GM19463 (cell line): ENCODE data around the gene CHST4.
"Not testable (repeated sequence)": the region's sequence is repeated elsewhere in the genome, so short reads cannot be mapped to it uniquely, and the experiment has no call there.

ENCODE experiments used
- ATAC-seq: cut with Tn5 transposase; IDR thresholded peaks from one replicate; pipeline ENCODE4 v1.9.1; 2021; ENCODE audit warnings: mild to moderate bottlenecking, moderate library complexity; ENCODE audit not compliant: unreplicated experiment

CHST4 gene

GRCh38 chr16:71569621-71570020 is 43.4 kb downstream of the CHST4 start:
- ATAC-seq, result no peak

DNA sequence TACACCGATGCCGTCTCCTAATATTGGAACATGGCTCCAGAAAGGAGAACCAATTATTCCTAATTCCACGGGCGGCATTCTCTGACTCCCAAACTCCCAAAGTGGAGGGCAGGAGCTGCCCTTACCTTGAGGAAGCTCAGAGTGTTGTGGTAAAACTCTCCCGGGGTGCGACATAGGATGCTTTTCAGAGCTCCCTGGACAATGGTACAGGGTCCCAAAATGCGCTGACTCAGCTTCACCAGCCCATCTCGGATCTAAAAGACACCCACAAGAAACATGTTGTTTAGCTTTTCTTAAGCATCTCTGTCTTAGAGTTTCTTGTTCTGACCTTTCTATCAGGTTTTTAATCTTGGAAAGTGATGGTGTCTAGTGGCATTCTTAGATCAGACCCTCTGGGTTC is 43.9 kb downstream of the CHST4 start:
- ATAC-seq, result no peak

- ATAC-seq, result no peak
These were observed 46.4 kb downstream of the CHST4 start for GRCh38 chr16:71572497-71573116.

- ATAC-seq, result no peak
These were observed 47.3 kb downstream of the CHST4 start for GRCh38 chr16:71573387-71574094.

GRCh38 chr16:71574702-71575101 is 48.5 kb downstream of the CHST4 start:
- no peak for ATAC-seq

- no peak for ATAC-seq
These were observed 50.7 kb downstream of the CHST4 start, which contains the start of gene TAT for GRCh38 chr16:71576971-71577370. TSS of gene TAT (minus strand) at chr16:71577092. CDS start at chr16:71576415, 677 bp downstream.

- ATAC-seq, result not testable (repeated sequence)
These were observed 56.3 kb downstream of the CHST4 start for GRCh38 chr16:71582553-71582848.

DNA sequence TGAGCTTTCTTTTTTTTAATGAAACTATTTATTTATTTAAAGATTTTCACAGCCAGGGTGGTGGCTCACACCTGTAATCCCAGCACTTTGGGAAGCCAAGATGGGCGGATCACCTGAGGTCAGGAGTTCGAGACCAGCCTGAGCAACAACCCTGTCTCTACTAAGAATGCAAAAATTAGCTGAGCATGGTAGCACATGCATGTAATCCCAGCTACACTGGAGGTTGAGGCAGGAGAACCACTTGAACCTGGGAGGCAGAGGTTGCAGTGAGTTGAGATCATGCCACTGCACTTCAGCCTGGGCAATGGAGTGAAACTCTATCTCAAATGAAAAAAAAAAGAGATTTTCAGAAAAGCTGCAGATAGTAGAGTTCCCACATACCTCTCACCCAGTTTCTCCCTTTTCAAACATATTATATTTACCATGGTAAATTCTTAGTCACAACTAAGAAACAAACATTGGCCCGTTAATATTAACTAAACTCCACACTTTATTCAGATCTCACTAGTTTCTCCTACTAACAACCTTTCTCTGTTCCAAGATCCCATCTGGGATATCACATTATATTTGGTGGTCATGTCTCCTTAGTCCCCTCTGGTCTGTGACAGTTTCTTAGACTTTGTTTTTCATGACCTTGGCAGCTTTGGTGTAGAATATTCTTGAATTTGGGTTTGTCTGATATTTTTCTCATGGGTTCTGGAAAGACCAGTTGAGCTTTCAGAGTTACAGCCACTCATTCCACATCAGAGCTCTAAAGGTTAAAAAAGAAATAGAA is 58.5 kb downstream of the CHST4 start:
- ATAC-seq, result no peak

DNA sequence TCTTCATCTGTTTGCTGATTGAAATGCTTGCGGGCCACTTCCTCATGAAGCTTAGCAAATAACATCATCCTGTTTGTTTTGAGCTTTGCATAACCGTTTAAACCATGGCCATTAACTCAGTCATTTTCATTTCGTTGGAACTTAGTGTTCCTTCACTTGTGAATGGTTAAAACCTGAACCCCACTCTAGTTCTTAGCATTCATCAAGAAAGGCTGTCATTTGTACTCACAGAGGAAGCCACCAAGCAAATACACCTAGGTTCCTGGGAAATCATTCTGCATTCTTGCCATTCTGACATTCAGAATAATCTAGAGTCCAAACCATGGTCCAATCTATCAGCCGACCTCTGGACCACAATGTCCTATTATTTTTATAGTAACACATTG is 59.1 kb downstream of the CHST4 start:
- no peak for ATAC-seq
